Muscle layer of duodenum (tissue), 2 donors: ENCODE data around the gene HGS.

Experiments
- H3K27ac ChIP-seq: one replicate; pipeline ENCODE4 v1.7.0; 2013; ENCODE audit warnings: mild to moderate bottlenecking, low read length
- H3K27me3 ChIP-seq: one replicate; pipeline ENCODE4 v1.7.0; 2013; ENCODE audit warnings: low read depth, mild to moderate bottlenecking, control low read depth, low read length
- H3K36me3 ChIP-seq, 2 donors: one replicate each; pipeline ENCODE4 v1.7.0; 2013; ENCODE audit warnings: low read length in 2 of 2, control low read depth in 1 of 2, mild to moderate bottlenecking in 1 of 2; ENCODE audit not compliant: insufficient read depth in 2 of 2, control insufficient read depth in 1 of 2
- H3K4me1 ChIP-seq, 2 donors: one replicate each; pipeline ENCODE4 v1.7.0; 2013; ENCODE audit warnings: low read length in 2 of 2, mild to moderate bottlenecking in 2 of 2, control low read depth in 1 of 2, moderate library complexity in 1 of 2; ENCODE audit not compliant: insufficient read depth in 2 of 2, control insufficient read depth in 1 of 2
- H3K4me3 ChIP-seq, 2 donors: one replicate each; pipeline ENCODE4 v1.7.0; 2013; ENCODE audit warnings: low read length in 2 of 2, low read depth in 1 of 2, mild to moderate bottlenecking in 1 of 2
- H3K9me3 ChIP-seq, 2 donors: one replicate each; pipeline ENCODE4 v1.7.0; 2013; ENCODE audit warnings: low read length in 2 of 2, control low read depth in 1 of 2, mild to moderate bottlenecking in 1 of 2; ENCODE audit not compliant: control insufficient read depth in 1 of 2
- donor health status: healthy.

Gene HGS

GRCh38 chr17:81683584-81684441, at the start of gene HGS, which contains the start of gene ARL16:
HGS (plus strand) TSS chr17:81684011; CDS start chr17:81684067, 56 bp downstream.
ARL16 (minus strand) TSS chr17:81683797; CDS start chr17:81683753, 44 bp downstream.
- H3K36me3 ChIP-seq: peaks cover 21 to 44% of the 10 kb centered on the region in 2 donors
- H3K4me1 ChIP-seq: peaks cover 9 to 25% of the 10 kb centered on the region in 2 donors
- peak within 1 kb of the TSS; percentile 56 for H3K27ac ChIP-seq
- H3K9me3 ChIP-seq: no peaks in the 10 kb centered on the region
- H3K27me3 ChIP-seq: no peaks in the 10 kb centered on the region
- H3K4me3 ChIP-seq: peak within 1 kb of the TSS; percentile 81 to 82

GRCh38 chr17:81635431-81635830, 48.4 kb upstream of the HGS start:
- Histone ChIP-seq H3K4me1 (peaks cover 7 to 35% of the 10 kb centered on the region in 2 donors), H3K27ac (no peak overlapping the region), H3K4me3 (peak overlapping the region; percentile 89 to 94), H3K36me3 (peaks cover 0 to 4% of the 10 kb centered on the region in 2 donors), H3K27me3 (no peaks in the 10 kb centered on the region), H3K9me3 (no peaks in the 10 kb centered on the region)

GRCh38 chr17:81635973-81636504, 47.8 kb upstream of the HGS start:
- Histone ChIP-seq H3K4me3 (peak overlapping the region; percentile 89 to 94), H3K27ac (peak overlapping the region; percentile 93), H3K9me3 (no peaks in the 10 kb centered on the region)

GRCh38 chr17:81636505-81637288, 47.1 kb upstream of the HGS start, which contains the start of the genes NPLOC4 and TSPAN10:
NPLOC4 (minus strand) TSS chr17:81637112; CDS start chr17:81636930, 182 bp downstream.
TSPAN10 (plus strand) TSS chr17:81637196; CDS start chr17:81642413, 5,217 bp downstream.
- H3K4me3 ChIP-seq: peak within 1 kb of the TSS; percentile 89 to 94
- peak within 1 kb of the TSS; percentile 93 for H3K27ac ChIP-seq
- no peaks in the 10 kb centered on the region for H3K9me3 ChIP-seq
- H3K36me3 ChIP-seq: peaks cover 0 to 4% of the 10 kb centered on the region in 2 donors
- peaks cover 7 to 35% of the 10 kb centered on the region in 2 donors for H3K4me1 ChIP-seq
- no peaks in the 10 kb centered on the region for H3K27me3 ChIP-seq

More at GRCh38 chr17:81635973-81636504, 47.8 kb upstream of the HGS start:
- H3K4me1 ChIP-seq: peaks cover 7 to 35% of the 10 kb centered on the region in 2 donors
- peaks cover 0 to 4% of the 10 kb centered on the region in 2 donors for H3K36me3 ChIP-seq
- no peaks in the 10 kb centered on the region for H3K27me3 ChIP-seq

GRCh38 chr17:81638683-81639082, 45.1 kb upstream of the HGS start:
- Histone ChIP-seq H3K4me1 (peaks cover 7 to 31% of the 10 kb centered on the region in 2 donors), H3K36me3 (peaks cover 0 to 4% of the 10 kb centered on the region in 2 donors), H3K27ac (no peak overlapping the region), H3K9me3 (no peaks in the 10 kb centered on the region), H3K4me3 (no peak overlapping the region), H3K27me3 (no peaks in the 10 kb centered on the region)

GRCh38 chr17:81640011-81640410, 43.8 kb upstream of the HGS start:
- Histone ChIP-seq H3K36me3 (peaks cover 0 to 4% of the 10 kb centered on the region in 2 donors), H3K27ac (no peak overlapping the region), H3K4me1 (peaks cover 7 to 19% of the 10 kb centered on the region in 2 donors), H3K4me3 (no peak overlapping the region), H3K9me3 (no peaks in the 10 kb centered on the region), H3K27me3 (no peaks in the 10 kb centered on the region)

GRCh38 chr17:81641825-81642489, 41.9 kb upstream of the HGS start:
- H3K9me3 ChIP-seq: no peaks in the 10 kb centered on the region
- peaks cover under 1% of the 10 kb centered on the region for H3K27me3 ChIP-seq
- H3K27ac ChIP-seq: no peak overlapping the region
- no peaks in the 10 kb centered on the region for H3K36me3 ChIP-seq
- H3K4me1 ChIP-seq: peaks cover 0 to 6% of the 10 kb centered on the region in 2 donors
- H3K4me3 ChIP-seq: no peak overlapping the region

- peaks cover 0 to 6% of the 10 kb centered on the region in 2 donors for H3K9me3 ChIP-seq
- H3K36me3 ChIP-seq: no peaks in the 10 kb centered on the region
- peaks cover 10% of the 10 kb centered on the region for H3K27me3 ChIP-seq
- H3K27ac ChIP-seq: no peak overlapping the region
- no peaks in the 10 kb centered on the region for H3K4me1 ChIP-seq
- no peak overlapping the region for H3K4me3 ChIP-seq
These were observed 39.3 kb upstream of the HGS start for GRCh38 chr17:81644496-81644895.

GRCh38 chr17:81644976-81645952, 38.5 kb upstream of the HGS start:
- H3K27ac ChIP-seq: no peak overlapping the region
- peaks cover 0 to 6% of the 10 kb centered on the region in 2 donors for H3K9me3 ChIP-seq
- H3K27me3 ChIP-seq: peaks cover 10% of the 10 kb centered on the region

More at GRCh38 chr17:81644976-81645952, 38.5 kb upstream of the HGS start:
- no peaks in the 10 kb centered on the region for H3K36me3 ChIP-seq
- no peak overlapping the region for H3K4me3 ChIP-seq
- no peaks in the 10 kb centered on the region for H3K4me1 ChIP-seq
